Endodermal cell (in vitro differentiated cells): Measurements from ENCODE around the gene TSC22D4. TPM values are rescaled to one million over a fixed set of nuclear protein-coding genes. Genes with fewer than 3 reads are reported as not detected.

Source experiments
- DNase-seq: peaks from one replicate; pipeline ENCODE4 v3.0.0-alpha.2; 2017
- H3K27ac ChIP-seq: 2 replicates; pipeline ENCODE4 v1.5.1; 2013; ENCODE audit warnings: mild to moderate bottlenecking, low read depth, low read length, moderate library complexity
- H3K27me3 ChIP-seq: 2 replicates; pipeline ENCODE4 v1.6.1; 2013; ENCODE audit warnings: mild to moderate bottlenecking, low read length, moderate library complexity; ENCODE audit not compliant: insufficient read depth, control insufficient read depth, poor library complexity, severe bottlenecking
- H3K36me3 ChIP-seq: 2 replicates; pipeline ENCODE4 v1.7.0; 2013; ENCODE audit warnings: mild to moderate bottlenecking, low read length, moderate library complexity; ENCODE audit not compliant: control insufficient read depth, insufficient read depth
- H3K4me1 ChIP-seq: one replicate; pipeline ENCODE4 v1.7.0; 2013; ENCODE audit warnings: low read length; ENCODE audit not compliant: control insufficient read depth, insufficient read depth
- H3K4me3 ChIP-seq: 2 replicates; pipeline ENCODE4 v1.5.1; 2013; ENCODE audit warnings: mild to moderate bottlenecking, low read length, moderate library complexity
- H3K9ac ChIP-seq: 2 replicates; pipeline ENCODE4 v1.6.1; 2013; ENCODE audit warnings: mild to moderate bottlenecking, low read length, moderate library complexity; ENCODE audit not compliant: poor library complexity, severe bottlenecking; ENCODE audit errors: extremely low read depth
- H3K9me3 ChIP-seq: 2 replicates; pipeline ENCODE4 v1.6.1; 2013; ENCODE audit warnings: mild to moderate bottlenecking, low read length, moderate library complexity; ENCODE audit not compliant: control insufficient read depth
- H3K27ac Mint-ChIP-seq: 2 replicates; pipeline ENCODE4 v1.8.0; 2020; ENCODE audit warnings: mixed read lengths
- H3K27me3 Mint-ChIP-seq: 2 replicates; pipeline ENCODE4 v1.8.0; 2021; ENCODE audit warnings: mild to moderate bottlenecking, mixed read lengths; ENCODE audit not compliant: insufficient read depth
- H3K36me3 Mint-ChIP-seq: 2 replicates; pipeline ENCODE4 v1.8.0; 2020; ENCODE audit warnings: low read depth, mixed read lengths
- H3K4me1 Mint-ChIP-seq: 2 replicates; pipeline ENCODE4 v1.8.0; 2020; ENCODE audit warnings: mixed read lengths
- H3K4me3 Mint-ChIP-seq: 2 replicates; pipeline ENCODE4 v1.8.0; 2020; ENCODE audit warnings: mild to moderate bottlenecking, moderate library complexity, mixed read lengths
- H3K9me3 Mint-ChIP-seq: 2 replicates; pipeline ENCODE4 v1.8.0; 2020; ENCODE audit warnings: mild to moderate bottlenecking, mixed read lengths
- WGBS, 2 experiments: methylation state at CpG; one replicate each; pipeline versions ENCODE4 v1.1.5 to v1.1.7; 2013; ENCODE audit warnings: missing lambda C conversion rate in 2 of 2, mixed read lengths in 1 of 2; ENCODE audit not compliant: insufficient coverage in 1 of 2, insufficient read length in 1 of 2; 5-methylcytosine and 5-hydroxymethylcytosine counted together
- total RNA-seq, 2 donors: library from RNA; stranded (reverse); fragmentation: NEBNext Ultra II Directional in 1 of 2; extraction: Animal tissue kit (Norgen Biotek cat#: 25700) in 1 of 2; gene quantifications; 2 replicates in 1 of 2; 3 replicates in 1 of 2; pipeline ENCODE4 v1.2.1, GENCODE V29; 2021
- TF ChIP-seq, protein P1 (sequence below): fragments of 200-600 bp; sonication (generic); conservative IDR thresholded peaks from 2 replicates; pipeline ENCODE4 v1.5.0; 2021; ENCODE audit warnings: antibody characterized with exemption, mild to moderate bottlenecking

Gene TSC22D4
- total RNA-seq, 2 donors from 2014 or later, result 30.9 to 35.2 TPM

DNA sequence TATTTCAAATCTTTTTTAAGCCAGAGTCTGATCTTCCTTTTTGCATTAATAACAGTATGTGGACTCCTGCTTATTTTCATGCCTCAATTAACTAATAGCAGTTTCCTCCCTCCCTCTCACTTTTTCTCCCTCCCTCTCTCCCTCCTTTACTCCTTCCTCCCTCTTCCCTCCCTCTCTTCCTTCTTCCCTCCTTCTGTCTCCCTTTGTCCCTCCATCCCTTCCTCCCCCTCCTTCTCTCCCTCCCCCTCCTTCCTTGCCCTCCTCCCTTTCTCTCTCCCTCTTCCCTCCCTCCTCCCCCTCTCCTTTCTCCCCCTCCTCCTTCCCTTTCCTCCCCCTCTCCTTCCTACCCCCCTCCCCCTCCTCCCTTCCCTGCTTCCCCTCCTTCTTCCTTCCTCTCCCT is 52.5 kb downstream of the TSC22D4 start:
- H3K9me3 Mint-ChIP-seq, result peaks cover 7% of the 10 kb centered on the region
- peaks cover 7% of the 10 kb centered on the region for H3K4me1 Mint-ChIP-seq
- H3K27ac Mint-ChIP-seq, result no peak overlapping the region
- TF ChIP-seq, protein P1, sequence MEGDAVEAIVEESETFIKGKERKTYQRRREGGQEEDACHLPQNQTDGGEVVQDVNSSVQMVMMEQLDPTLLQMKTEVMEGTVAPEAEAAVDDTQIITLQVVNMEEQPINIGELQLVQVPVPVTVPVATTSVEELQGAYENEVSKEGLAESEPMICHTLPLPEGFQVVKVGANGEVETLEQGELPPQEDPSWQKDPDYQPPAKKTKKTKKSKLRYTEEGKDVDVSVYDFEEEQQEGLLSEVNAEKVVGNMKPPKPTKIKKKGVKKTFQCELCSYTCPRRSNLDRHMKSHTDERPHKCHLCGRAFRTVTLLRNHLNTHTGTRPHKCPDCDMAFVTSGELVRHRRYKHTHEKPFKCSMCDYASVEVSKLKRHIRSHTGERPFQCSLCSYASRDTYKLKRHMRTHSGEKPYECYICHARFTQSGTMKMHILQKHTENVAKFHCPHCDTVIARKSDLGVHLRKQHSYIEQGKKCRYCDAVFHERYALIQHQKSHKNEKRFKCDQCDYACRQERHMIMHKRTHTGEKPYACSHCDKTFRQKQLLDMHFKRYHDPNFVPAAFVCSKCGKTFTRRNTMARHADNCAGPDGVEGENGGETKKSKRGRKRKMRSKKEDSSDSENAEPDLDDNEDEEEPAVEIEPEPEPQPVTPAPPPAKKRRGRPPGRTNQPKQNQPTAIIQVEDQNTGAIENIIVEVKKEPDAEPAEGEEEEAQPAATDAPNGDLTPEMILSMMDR, result no peak
- no peak overlapping the region for H3K4me3 ChIP-seq
- H3K9ac ChIP-seq, result no peak overlapping the region
- no peak for DNase-seq
- H3K36me3 Mint-ChIP-seq, result peaks cover 3% of the 10 kb centered on the region
- peaks cover 8% of the 10 kb centered on the region for H3K36me3 ChIP-seq
- H3K27me3 ChIP-seq, result no peaks in the 10 kb centered on the region
- no peak overlapping the region for H3K4me3 Mint-ChIP-seq
- H3K27ac ChIP-seq, result no peak overlapping the region
- H3K9me3 ChIP-seq, result no peaks in the 10 kb centered on the region
- H3K27me3 Mint-ChIP-seq, result peaks cover 18% of the 10 kb centered on the region
- peaks cover 9% of the 10 kb centered on the region for H3K4me1 ChIP-seq

- no peaks in the 10 kb centered on the region for H3K9me3 ChIP-seq
- no peak overlapping the region for H3K27ac Mint-ChIP-seq
- H3K4me3 Mint-ChIP-seq, result no peak overlapping the region
Observed at GRCh38 chr7:100425347-100425746, 53.7 kb downstream of the TSC22D4 start.

GRCh38 chr7:100423315-100423714 is 55.7 kb downstream of the TSC22D4 start:
- peaks cover 7% of the 10 kb centered on the region for H3K9me3 Mint-ChIP-seq
- Histone ChIP-seq H3K27me3 (no peaks in the 10 kb centered on the region), H3K36me3 (no peaks in the 10 kb centered on the region), H3K27ac (no peak overlapping the region), H3K9ac (no peak overlapping the region), H3K9me3 (no peaks in the 10 kb centered on the region), H3K4me1 (no peaks in the 10 kb centered on the region), H3K4me3 (no peak overlapping the region)
- WGBS, 2 experiments, result 87 to 93% methylated on average over 4 to 6 of the region's 6 CpGs
- H3K27me3 Mint-ChIP-seq, result peaks cover 18% of the 10 kb centered on the region
- no peaks in the 10 kb centered on the region for H3K36me3 Mint-ChIP-seq
- DNase-seq, result no peak
- H3K4me1 Mint-ChIP-seq, result no peaks in the 10 kb centered on the region
- H3K27ac Mint-ChIP-seq, result no peak overlapping the region
- TF ChIP-seq, protein P1, result no peak
- H3K4me3 Mint-ChIP-seq, result no peak overlapping the region

More at GRCh38 chr7:100425347-100425746, 53.7 kb downstream of the TSC22D4 start:
- Histone ChIP-seq H3K27ac (no peak overlapping the region), H3K4me3 (no peak overlapping the region), H3K36me3 (no peaks in the 10 kb centered on the region), H3K4me1 (no peaks in the 10 kb centered on the region), H3K9ac (no peak overlapping the region), H3K27me3 (no peaks in the 10 kb centered on the region)
- Mint-ChIP-seq H3K4me1 (no peaks in the 10 kb centered on the region), H3K27me3 (peaks cover 18% of the 10 kb centered on the region), H3K9me3 (peaks cover 7% of the 10 kb centered on the region), H3K36me3 (no peaks in the 10 kb centered on the region)
- TF ChIP-seq, protein P1, result no peak
- 42% methylated on average over 1 of the region's 1 CpG; no CpG with 5 or more reads in 1 of the 2 experiments for WGBS, 2 experiments
- DNase-seq, result no peak
